HG03469 (cell line): Measurements from ENCODE around the gene KCNJ8.

Experiments used
- ATAC-seq: cut with Tn5 transposase; IDR thresholded peaks from one replicate; pipeline ENCODE4 v1.9.1; 2021; ENCODE audit warnings: mild to moderate bottlenecking, moderate library complexity, moderate number of reproducible peaks; ENCODE audit not compliant: unreplicated experiment

KCNJ8 gene

GRCh38 chr12:21718944-21719650 lies 55.4 kb downstream of the KCNJ8 start:
- no peak for ATAC-seq

- no peak for ATAC-seq
Observed at GRCh38 chr12:21718403-21718802, 56.1 kb downstream of the KCNJ8 start.

GRCh38 chr12:21717767-21718166 lies 56.7 kb downstream of the KCNJ8 start:
- no peak for ATAC-seq

- no peak for ATAC-seq
Observed at GRCh38 chr12:21715386-21715785, 59.1 kb downstream of the KCNJ8 start.
